Glutamatergic neuron (in vitro differentiated cells): ENCODE results near the gene TTC5. TPM values are rescaled to one million over a fixed set of nuclear protein-coding genes. Genes with fewer than 3 reads are reported as not detected.

Source experiments
- DNase-seq: peaks from one replicate; pipeline ENCODE4 v3.0.0; 2022
- H3K27ac Mint-ChIP-seq: one replicate; pipeline ENCODE4 v1.8.0; 2020; ENCODE audit warnings: mild to moderate bottlenecking, mixed read lengths, inconsistent platforms; ENCODE audit not compliant: unreplicated experiment
- H3K27me3 Mint-ChIP-seq: one replicate; pipeline ENCODE4 v1.8.0; 2020; ENCODE audit warnings: mild to moderate bottlenecking, moderate library complexity, mixed read lengths, inconsistent platforms; ENCODE audit not compliant: unreplicated experiment
- H3K36me3 Mint-ChIP-seq: one replicate; pipeline ENCODE4 v1.8.0; 2020; ENCODE audit warnings: mild to moderate bottlenecking, mixed read lengths, inconsistent platforms; ENCODE audit not compliant: unreplicated experiment
- H3K4me1 Mint-ChIP-seq: one replicate; pipeline ENCODE4 v1.8.0; 2020; ENCODE audit warnings: mild to moderate bottlenecking, low read depth, mixed read lengths, inconsistent platforms; ENCODE audit not compliant: unreplicated experiment
- H3K4me3 Mint-ChIP-seq: one replicate; pipeline ENCODE4 v1.8.0; 2020; ENCODE audit warnings: mild to moderate bottlenecking, mixed read lengths, inconsistent platforms; ENCODE audit not compliant: unreplicated experiment
- H3K9me3 Mint-ChIP-seq: one replicate; pipeline ENCODE4 v1.8.0; 2020; ENCODE audit warnings: mild to moderate bottlenecking, moderate library complexity, mixed read lengths, inconsistent platforms; ENCODE audit not compliant: unreplicated experiment
- CTCF ChIP-seq: fragments of 200-600 bp; sonication (generic); IDR thresholded peaks from one replicate; pipeline ENCODE4 v1.5.0; 2021; ENCODE audit not compliant: partially characterized antibody, unreplicated experiment
- total RNA-seq: library from RNA; stranded (reverse); fragmentation: NEBNext Ultra II Directional; extraction: Animal tissue kit (Norgen Biotek cat#: 25700); gene quantifications from one replicate; pipeline ENCODE4 v1.2.1, GENCODE V29; 2021; ENCODE audit not compliant: unreplicated experiment

The TTC5 gene
- total RNA-seq, 1 donor from 2014 or later: 37.4 TPM

- H3K27me3 Mint-ChIP-seq: peaks cover 6% of the 10 kb centered on the region
- H3K9me3 Mint-ChIP-seq: peaks cover 2% of the 10 kb centered on the region
- H3K27ac Mint-ChIP-seq: no peak overlapping the region
- H3K4me3 Mint-ChIP-seq: no peak overlapping the region
- no peaks in the 10 kb centered on the region for H3K36me3 Mint-ChIP-seq
- no peak for TF ChIP-seq CTCF
- no peak for DNase-seq
- peaks cover 17% of the 10 kb centered on the region for H3K4me1 Mint-ChIP-seq
These were observed 28.3 kb upstream of the TTC5 start for GRCh38 chr14:20334017-20334416.

GRCh38 chr14:20333494-20333841, 27.7 kb upstream of the TTC5 start:
- no peak for TF ChIP-seq CTCF
- Mint-ChIP-seq H3K27ac (peak overlapping the region; percentile 98), H3K27me3 (peaks cover 6% of the 10 kb centered on the region)

GRCh38 chr14:20332788-20333493, 27.2 kb upstream of the TTC5 start, which contains the start of gene CCNB1IP1:
CCNB1IP1 (minus strand) TSS chr14:20333279; CDS start chr14:20316523, 16,756 bp downstream.
- Mint-ChIP-seq H3K36me3 (no peaks in the 10 kb centered on the region), H3K27ac (peak within 1 kb of the TSS; percentile 98), H3K4me3 (peak within 1 kb of the TSS; percentile 98), H3K4me1 (peaks cover 17% of the 10 kb centered on the region), H3K27me3 (peaks cover 6% of the 10 kb centered on the region), H3K9me3 (no peaks in the 10 kb centered on the region)
- DNase-seq: peak; percentile 35
- no peak for TF ChIP-seq CTCF

More at GRCh38 chr14:20333494-20333841, 27.7 kb upstream of the TTC5 start:
- H3K4me1 Mint-ChIP-seq: peaks cover 17% of the 10 kb centered on the region
- H3K36me3 Mint-ChIP-seq: no peaks in the 10 kb centered on the region
- H3K4me3 Mint-ChIP-seq: peak overlapping the region; percentile 98
- H3K9me3 Mint-ChIP-seq: no peaks in the 10 kb centered on the region
- no peak for DNase-seq

- Mint-ChIP-seq H3K27ac (peak overlapping the region; percentile 98), H3K4me3 (peak overlapping the region; percentile 98), H3K27me3 (peaks cover 6% of the 10 kb centered on the region), H3K4me1 (peaks cover 17% of the 10 kb centered on the region), H3K9me3 (no peaks in the 10 kb centered on the region), H3K36me3 (no peaks in the 10 kb centered on the region)
- DNase-seq: no peak
- TF ChIP-seq CTCF: no peak
These were observed 26.7 kb upstream of the TTC5 start for GRCh38 chr14:20332431-20332787.

GRCh38 chr14:20331053-20331613, 25.4 kb upstream of the TTC5 start:
- Mint-ChIP-seq H3K27ac (peak overlapping the region; percentile 16), H3K36me3 (no peaks in the 10 kb centered on the region), H3K27me3 (peaks cover 6% of the 10 kb centered on the region), H3K9me3 (no peaks in the 10 kb centered on the region), H3K4me3 (peak overlapping the region; percentile 74), H3K4me1 (peaks cover 17% of the 10 kb centered on the region)
- DNase-seq: no peak
- TF ChIP-seq CTCF: no peak
